EL (cell line): Measurements from ENCODE around the gene APOA5.

Source experiments
- DNase-seq: peaks from one replicate; pipeline ENCODE4 v3.0.0-alpha.2; 2016

APOA5 gene

GRCh38 chr11:116794851-116795250, 3.2 kb upstream of the APOA5 start:
- DNase-seq = no peak

- no peak for DNase-seq
Observed at GRCh38 chr11:116793772-116794097, 2.1 kb upstream of the APOA5 start.

GRCh38 chr11:116792869-116793771, 1.4 kb upstream of the APOA5 start:
- peak; percentile 70 for DNase-seq

- no peak for DNase-seq
Observed at GRCh38 chr11:116792144-116792868, 627 bp upstream of the APOA5 start.

- peak; percentile 59 for DNase-seq
Observed at GRCh38 chr11:116791002-116791812, 472 bp downstream of the APOA5 start.

- DNase-seq = no peak
Observed at GRCh38 chr11:116790167-116791001, 1.3 kb downstream of the APOA5 start.

- DNase-seq = no peak
Observed at GRCh38 chr11:116788975-116789374, 2.7 kb downstream of the APOA5 start.

GRCh38 chr11:116788534-116788933, 3.1 kb downstream of the APOA5 start:
- DNase-seq = no peak

- peak; percentile 75 for DNase-seq
Observed at GRCh38 chr11:116787786-116788486, 3.7 kb downstream of the APOA5 start, which contains the start of gene ZPR1. ZPR1 (minus strand) TSS chr11:116788023; CDS start chr11:116787990, 33 bp downstream.

- no peak for DNase-seq
Observed at GRCh38 chr11:116787436-116787785, 4.3 kb downstream of the APOA5 start.

- no peak for DNase-seq
Observed at GRCh38 chr11:116786966-116787365, 4.7 kb downstream of the APOA5 start.

GRCh38 chr11:116786326-116786725, 5.4 kb downstream of the APOA5 start:
- DNase-seq = no peak

- peak; percentile 68 for DNase-seq
Observed at GRCh38 chr11:116782728-116783127, 9.0 kb downstream of the APOA5 start.

- no peak for DNase-seq
Observed at GRCh38 chr11:116778556-116778955, 13.1 kb downstream of the APOA5 start.

- no peak for DNase-seq
Observed at GRCh38 chr11:116777056-116777455, 14.6 kb downstream of the APOA5 start.

GRCh38 chr11:116776522-116776984, 15.1 kb downstream of the APOA5 start:
- no peak for DNase-seq

- no peak for DNase-seq
Observed at GRCh38 chr11:116775975-116776374, 15.7 kb downstream of the APOA5 start.

- DNase-seq = no peak
Observed at GRCh38 chr11:116774661-116775060, 17.0 kb downstream of the APOA5 start.

GRCh38 chr11:116773203-116774097, 18.2 kb downstream of the APOA5 start:
- DNase-seq = peak; percentile 60

GRCh38 chr11:116772443-116773202, 19.1 kb downstream of the APOA5 start, which contains the start of gene BUD13:
BUD13 (minus strand) TSS chr11:116772987; CDS start chr11:116772964, 23 bp downstream.
- DNase-seq = peak; percentile 81
